Activated T-helper 17 cell treated with anti-CD3 and anti-CD28 coated beads, Interleukin-2, amount 50 U/mL, for 72 hours (primary cell): ENCODE data around the gene CTRB2. TPM values are rescaled to one million over a fixed set of nuclear protein-coding genes. Genes with fewer than 3 reads are reported as not detected.
A peak's percentile ranks its signal among the peaks of the same experiment; 100 is the strongest.

Source experiments
- ATAC-seq: fragments of 150-1000 bp; cut with Tn5 transposase; replicated peaks from 2 replicates; pipeline ENCODE4 v1.10.0; 2021; ENCODE audit warnings: mild to moderate bottlenecking, moderate library complexity
- H3K27ac Mint-ChIP-seq: one replicate; pipeline ENCODE4 v1.8.0; 2022; ENCODE audit warnings: mixed read lengths
- H3K27me3 Mint-ChIP-seq: one replicate; pipeline ENCODE4 v1.8.0; 2022; ENCODE audit warnings: mixed read lengths
- H3K36me3 Mint-ChIP-seq: one replicate; pipeline ENCODE4 v1.8.0; 2022; ENCODE audit warnings: low read depth, mild to moderate bottlenecking, mixed read lengths
- H3K4me1 Mint-ChIP-seq: one replicate; pipeline ENCODE4 v1.8.0; 2022; ENCODE audit warnings: mixed read lengths
- H3K4me3 Mint-ChIP-seq: one replicate; pipeline ENCODE4 v1.8.0; 2022; ENCODE audit warnings: mild to moderate bottlenecking, mixed read lengths
- H3K9me3 Mint-ChIP-seq: one replicate; pipeline ENCODE4 v1.8.0; 2022; ENCODE audit warnings: mixed read lengths
- total RNA-seq, 2 donors: library from RNA; stranded (reverse); gene quantifications; one replicate each; pipeline ENCODE4 v1.2.3, GENCODE V29; 2022

Gene CTRB2
- not detected for total RNA-seq

- no peaks in the 10 kb centered on the region for H3K27me3 Mint-ChIP-seq
- no peaks in the 10 kb centered on the region for H3K4me1 Mint-ChIP-seq
- H3K4me3 Mint-ChIP-seq, result no peak within 1 kb of the TSS
- H3K27ac Mint-ChIP-seq, result no peak within 1 kb of the TSS
- no peak for ATAC-seq
- H3K36me3 Mint-ChIP-seq, result no peaks in the 10 kb centered on the region
- no peaks in the 10 kb centered on the region for H3K9me3 Mint-ChIP-seq
These were observed at the start of gene CTRB2 for GRCh38 chr16:75206749-75207451. TSS of gene CTRB2 (minus strand) at chr16:75207161. CDS start at chr16:75207141, 20 bp downstream.

GRCh38 chr16:75256059-75256571, 49.2 kb upstream of the CTRB2 start:
- Mint-ChIP-seq H3K36me3 (no peaks in the 10 kb centered on the region), H3K4me1 (no peaks in the 10 kb centered on the region), H3K27ac (no peak overlapping the region), H3K27me3 (peaks cover 19% of the 10 kb centered on the region), H3K4me3 (no peak overlapping the region), H3K9me3 (no peaks in the 10 kb centered on the region)
- ATAC-seq, result no peak

- H3K27me3 Mint-ChIP-seq, result peaks cover 22% of the 10 kb centered on the region
- H3K4me1 Mint-ChIP-seq, result no peaks in the 10 kb centered on the region
- no peaks in the 10 kb centered on the region for H3K9me3 Mint-ChIP-seq
- no peaks in the 10 kb centered on the region for H3K36me3 Mint-ChIP-seq
- no peak overlapping the region for H3K4me3 Mint-ChIP-seq
- ATAC-seq, result no peak
- no peak overlapping the region for H3K27ac Mint-ChIP-seq
These were observed 47.4 kb upstream of the CTRB2 start for GRCh38 chr16:75254359-75254837.

- no peaks in the 10 kb centered on the region for H3K4me1 Mint-ChIP-seq
These were observed 46.3 kb upstream of the CTRB2 start for GRCh38 chr16:75252946-75253911.

GRCh38 chr16:75252049-75252864, 45.3 kb upstream of the CTRB2 start:
- no peaks in the 10 kb centered on the region for H3K9me3 Mint-ChIP-seq
- H3K27ac Mint-ChIP-seq, result no peak overlapping the region
- ATAC-seq, result no peak
- peak overlapping the region; percentile 58 for H3K4me3 Mint-ChIP-seq
- H3K27me3 Mint-ChIP-seq, result peaks cover 18% of the 10 kb centered on the region
- no peaks in the 10 kb centered on the region for H3K4me1 Mint-ChIP-seq
- no peaks in the 10 kb centered on the region for H3K36me3 Mint-ChIP-seq

More at GRCh38 chr16:75252946-75253911, 46.3 kb upstream of the CTRB2 start:
- Mint-ChIP-seq H3K9me3 (no peaks in the 10 kb centered on the region), H3K27ac (no peak overlapping the region), H3K27me3 (peaks cover 21% of the 10 kb centered on the region), H3K4me3 (no peak overlapping the region), H3K36me3 (no peaks in the 10 kb centered on the region)
- ATAC-seq, result no peak

- Mint-ChIP-seq H3K4me3 (peak within 1 kb of the TSS; percentile 58), H3K36me3 (no peaks in the 10 kb centered on the region), H3K27me3 (peaks cover 18% of the 10 kb centered on the region), H3K9me3 (no peaks in the 10 kb centered on the region), H3K27ac (no peak within 1 kb of the TSS), H3K4me1 (no peaks in the 10 kb centered on the region)
- ATAC-seq, result peak; percentile 26
These were observed 44.5 kb upstream of the CTRB2 start, which contains the start of gene BCAR1 for GRCh38 chr16:75251280-75252048. TSS of gene BCAR1 (minus strand) at chr16:75251624. CDS start at chr16:75251482, 142 bp downstream.

- H3K27me3 Mint-ChIP-seq, result peaks cover 18% of the 10 kb centered on the region
- H3K4me3 Mint-ChIP-seq, result peak overlapping the region; percentile 42
- H3K27ac Mint-ChIP-seq, result no peak overlapping the region
- ATAC-seq, result peak; percentile 30
- H3K36me3 Mint-ChIP-seq, result no peaks in the 10 kb centered on the region
- no peaks in the 10 kb centered on the region for H3K4me1 Mint-ChIP-seq
- H3K9me3 Mint-ChIP-seq, result no peaks in the 10 kb centered on the region
These were observed 43.9 kb upstream of the CTRB2 start for GRCh38 chr16:75250809-75251279.

- no peak overlapping the region for H3K27ac Mint-ChIP-seq
- no peaks in the 10 kb centered on the region for H3K36me3 Mint-ChIP-seq
- H3K27me3 Mint-ChIP-seq, result peaks cover 18% of the 10 kb centered on the region
- no peaks in the 10 kb centered on the region for H3K9me3 Mint-ChIP-seq
- no peak for ATAC-seq
- H3K4me3 Mint-ChIP-seq, result peak overlapping the region; percentile 42
- no peaks in the 10 kb centered on the region for H3K4me1 Mint-ChIP-seq
These were observed 43.3 kb upstream of the CTRB2 start for GRCh38 chr16:75250089-75250808.

GRCh38 chr16:75249441-75249840, 42.5 kb upstream of the CTRB2 start:
- H3K4me3 Mint-ChIP-seq, result no peak overlapping the region
- no peaks in the 10 kb centered on the region for H3K9me3 Mint-ChIP-seq
- H3K4me1 Mint-ChIP-seq, result no peaks in the 10 kb centered on the region
- no peak for ATAC-seq
- H3K27me3 Mint-ChIP-seq, result peaks cover 11% of the 10 kb centered on the region
- H3K36me3 Mint-ChIP-seq, result no peaks in the 10 kb centered on the region
- no peak overlapping the region for H3K27ac Mint-ChIP-seq

- H3K36me3 Mint-ChIP-seq, result no peaks in the 10 kb centered on the region
- H3K4me1 Mint-ChIP-seq, result no peaks in the 10 kb centered on the region
- H3K9me3 Mint-ChIP-seq, result no peaks in the 10 kb centered on the region
- ATAC-seq, result no peak
- H3K27me3 Mint-ChIP-seq, result peaks cover 9% of the 10 kb centered on the region
- H3K27ac Mint-ChIP-seq, result no peak overlapping the region
- H3K4me3 Mint-ChIP-seq, result no peak overlapping the region
These were observed 41.8 kb upstream of the CTRB2 start for GRCh38 chr16:75248536-75249380.

- no peak overlapping the region for H3K4me3 Mint-ChIP-seq
- no peaks in the 10 kb centered on the region for H3K9me3 Mint-ChIP-seq
- H3K27ac Mint-ChIP-seq, result no peak overlapping the region
- no peaks in the 10 kb centered on the region for H3K36me3 Mint-ChIP-seq
- no peaks in the 10 kb centered on the region for H3K4me1 Mint-ChIP-seq
- no peak for ATAC-seq
- H3K27me3 Mint-ChIP-seq, result peaks cover 9% of the 10 kb centered on the region
These were observed 41.2 kb upstream of the CTRB2 start for GRCh38 chr16:75248142-75248535.

- Mint-ChIP-seq H3K36me3 (no peaks in the 10 kb centered on the region), H3K4me1 (no peaks in the 10 kb centered on the region), H3K27ac (no peak overlapping the region), H3K27me3 (peaks cover 9% of the 10 kb centered on the region), H3K4me3 (no peak overlapping the region), H3K9me3 (no peaks in the 10 kb centered on the region)
- ATAC-seq, result no peak
These were observed 40.3 kb upstream of the CTRB2 start for GRCh38 chr16:75247249-75247648.
